ENCODE data around the gene ZNF467. TPM values are rescaled to one million over a fixed set of nuclear protein-coding genes. Genes with fewer than 3 reads are reported as not detected.

ZNF467 gene
- total and polyA plus RNA-seq, 9 donors: 2.3 to 23.7 (median 11.4) TPM

DNA sequence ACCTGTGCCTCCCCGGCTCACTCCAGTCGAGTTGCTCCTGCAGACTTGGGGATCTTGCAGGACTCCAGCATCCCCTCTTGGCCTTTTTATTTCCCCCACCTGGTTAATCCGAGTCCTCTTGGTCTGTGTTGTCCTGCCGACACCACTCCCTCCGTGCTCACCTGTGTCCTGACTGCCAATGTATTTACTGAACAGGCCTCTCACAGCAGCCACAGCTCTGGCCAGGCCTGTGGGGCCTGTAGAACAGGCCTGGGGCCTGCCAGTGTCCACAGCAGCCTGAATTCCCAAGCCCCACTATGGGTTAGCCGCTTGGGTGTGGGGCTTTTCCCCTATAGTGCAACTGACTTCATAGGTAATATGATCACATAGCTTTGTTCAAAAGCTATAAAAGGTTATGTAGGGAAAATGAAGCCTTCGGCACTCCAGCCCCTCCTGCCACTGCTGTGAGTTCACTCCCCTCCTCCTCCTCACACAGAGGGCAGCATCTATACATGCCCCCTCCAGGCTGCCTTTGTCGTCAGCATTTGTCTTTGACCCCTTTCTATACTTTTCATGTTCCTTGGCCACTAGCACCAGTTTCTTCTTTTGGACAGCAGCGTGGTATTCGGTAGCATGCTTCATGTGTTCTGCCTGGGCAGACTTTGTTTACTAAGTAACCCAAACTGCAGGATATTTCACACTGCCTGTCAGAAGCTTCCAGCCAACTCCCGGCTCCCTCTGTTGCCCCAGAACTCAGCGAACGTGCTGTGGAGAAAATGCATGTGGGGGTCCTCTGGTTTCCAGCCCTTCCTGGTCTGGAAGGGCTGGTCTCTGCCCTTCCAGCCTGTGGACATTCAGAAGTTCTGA is 46.1 kb downstream of the ZNF467 start:
- no peak overlapping the region for H3K27ac ChIP-seq
- intact Hi-C loops (cut with DNase I): no loop called here
- no peaks in the 10 kb centered on the region for H3K4me1 ChIP-seq (ENCODE audit: insufficient read depth)
- no peaks in the 10 kb centered on the region for H3K9me3 ChIP-seq
- whole genome bisulfite sequencing, 3 donors: 78 to 84% (median 83%) methylated on average over 13 of the region's 13 CpGs
- DNase-seq: no peak
- H3K36me3 ChIP-seq: no peaks in the 10 kb centered on the region
- no peak overlapping the region for H3K4me3 ChIP-seq
- TF ChIP-seq EP300 (IDR thresholded peaks at IDR 0.05): no peak
- TF ChIP-seq, protein P1, sequence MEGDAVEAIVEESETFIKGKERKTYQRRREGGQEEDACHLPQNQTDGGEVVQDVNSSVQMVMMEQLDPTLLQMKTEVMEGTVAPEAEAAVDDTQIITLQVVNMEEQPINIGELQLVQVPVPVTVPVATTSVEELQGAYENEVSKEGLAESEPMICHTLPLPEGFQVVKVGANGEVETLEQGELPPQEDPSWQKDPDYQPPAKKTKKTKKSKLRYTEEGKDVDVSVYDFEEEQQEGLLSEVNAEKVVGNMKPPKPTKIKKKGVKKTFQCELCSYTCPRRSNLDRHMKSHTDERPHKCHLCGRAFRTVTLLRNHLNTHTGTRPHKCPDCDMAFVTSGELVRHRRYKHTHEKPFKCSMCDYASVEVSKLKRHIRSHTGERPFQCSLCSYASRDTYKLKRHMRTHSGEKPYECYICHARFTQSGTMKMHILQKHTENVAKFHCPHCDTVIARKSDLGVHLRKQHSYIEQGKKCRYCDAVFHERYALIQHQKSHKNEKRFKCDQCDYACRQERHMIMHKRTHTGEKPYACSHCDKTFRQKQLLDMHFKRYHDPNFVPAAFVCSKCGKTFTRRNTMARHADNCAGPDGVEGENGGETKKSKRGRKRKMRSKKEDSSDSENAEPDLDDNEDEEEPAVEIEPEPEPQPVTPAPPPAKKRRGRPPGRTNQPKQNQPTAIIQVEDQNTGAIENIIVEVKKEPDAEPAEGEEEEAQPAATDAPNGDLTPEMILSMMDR (IDR thresholded peaks at IDR 0.05): no peak
- TF ChIP-seq POLR2A (IDR thresholded peaks at IDR 0.05): no peak
- no peaks in the 10 kb centered on the region for H3K27me3 ChIP-seq

DNA sequence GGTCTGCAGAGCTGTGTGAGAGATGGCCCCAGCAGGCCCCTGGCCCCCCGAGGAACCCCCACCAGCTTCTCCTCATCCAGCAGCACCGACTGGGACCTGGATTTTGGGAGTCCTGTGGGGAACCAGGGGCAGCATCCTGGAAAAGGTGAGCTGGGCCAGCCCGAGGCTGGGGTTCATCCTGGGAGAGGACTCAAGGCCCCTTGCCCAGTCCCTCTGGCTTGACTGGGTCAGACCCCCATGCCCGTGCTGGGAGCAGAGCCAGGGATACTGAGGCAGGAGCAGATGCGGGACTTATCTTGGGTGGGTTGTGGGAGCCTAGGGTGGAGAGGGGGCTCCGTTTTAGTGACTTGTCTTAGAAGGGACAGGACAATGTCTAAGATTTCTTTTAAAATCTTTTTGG is 47.5 kb downstream of the ZNF467 start:
- H3K9me3 ChIP-seq: no peaks in the 10 kb centered on the region
- TF ChIP-seq POLR2A (IDR thresholded peaks at IDR 0.05) (no peak), EP300 (IDR thresholded peaks at IDR 0.05) (no peak)
- TF ChIP-seq, protein P1 (IDR thresholded peaks at IDR 0.05): no peak
- no peaks in the 10 kb centered on the region for H3K27me3 ChIP-seq
- H3K36me3 ChIP-seq: no peaks in the 10 kb centered on the region
- no peaks in the 10 kb centered on the region for H3K4me1 ChIP-seq (ENCODE audit: insufficient read depth)
- no peak for DNase-seq
- H3K27ac ChIP-seq: no peak overlapping the region
- 77 to 89% (median 80%) methylated on average over 6 of the region's 6 CpGs for WGBS, 3 donors
- H3K4me3 ChIP-seq: no peak overlapping the region
- intact Hi-C loops (cut with DNase I): no loop called here

DNA sequence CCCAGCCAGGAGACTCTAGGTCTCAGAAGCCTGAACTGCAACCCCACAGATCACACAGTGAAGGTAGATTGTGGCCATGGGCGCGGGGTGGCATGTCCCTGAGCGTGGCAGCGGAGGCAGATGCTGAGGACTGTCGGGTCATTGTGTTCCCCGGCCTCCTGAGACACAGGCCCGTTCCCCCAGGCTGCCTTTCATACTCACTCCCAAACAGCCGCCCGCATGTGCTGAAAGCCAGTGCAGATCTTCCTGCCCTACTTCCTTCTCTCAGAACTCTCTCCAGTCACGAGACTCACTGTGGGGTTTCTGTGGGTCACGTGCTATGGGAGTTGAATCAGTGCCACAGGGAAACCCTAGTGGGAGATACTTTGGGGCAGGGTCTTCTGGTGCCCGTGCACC is 48.0 kb downstream of the ZNF467 start:
- intact Hi-C loops (cut with DNase I): no loop called here
- Histone ChIP-seq H3K4me3 (no peak overlapping the region), H3K4me1 (ENCODE audit: insufficient read depth) (no peaks in the 10 kb centered on the region), H3K27me3 (no peaks in the 10 kb centered on the region), H3K9me3 (no peaks in the 10 kb centered on the region), H3K36me3 (no peaks in the 10 kb centered on the region), H3K27ac (no peak overlapping the region)
- WGBS, 3 donors: 89 to 93% (median 93%) methylated on average over 12 of the region's 12 CpGs
- DNase-seq: no peak
- TF ChIP-seq EP300 (IDR thresholded peaks at IDR 0.05): no peak
- TF ChIP-seq POLR2A (IDR thresholded peaks at IDR 0.05): no peak
- TF ChIP-seq, protein P1 (IDR thresholded peaks at IDR 0.05): no peak

DNA sequence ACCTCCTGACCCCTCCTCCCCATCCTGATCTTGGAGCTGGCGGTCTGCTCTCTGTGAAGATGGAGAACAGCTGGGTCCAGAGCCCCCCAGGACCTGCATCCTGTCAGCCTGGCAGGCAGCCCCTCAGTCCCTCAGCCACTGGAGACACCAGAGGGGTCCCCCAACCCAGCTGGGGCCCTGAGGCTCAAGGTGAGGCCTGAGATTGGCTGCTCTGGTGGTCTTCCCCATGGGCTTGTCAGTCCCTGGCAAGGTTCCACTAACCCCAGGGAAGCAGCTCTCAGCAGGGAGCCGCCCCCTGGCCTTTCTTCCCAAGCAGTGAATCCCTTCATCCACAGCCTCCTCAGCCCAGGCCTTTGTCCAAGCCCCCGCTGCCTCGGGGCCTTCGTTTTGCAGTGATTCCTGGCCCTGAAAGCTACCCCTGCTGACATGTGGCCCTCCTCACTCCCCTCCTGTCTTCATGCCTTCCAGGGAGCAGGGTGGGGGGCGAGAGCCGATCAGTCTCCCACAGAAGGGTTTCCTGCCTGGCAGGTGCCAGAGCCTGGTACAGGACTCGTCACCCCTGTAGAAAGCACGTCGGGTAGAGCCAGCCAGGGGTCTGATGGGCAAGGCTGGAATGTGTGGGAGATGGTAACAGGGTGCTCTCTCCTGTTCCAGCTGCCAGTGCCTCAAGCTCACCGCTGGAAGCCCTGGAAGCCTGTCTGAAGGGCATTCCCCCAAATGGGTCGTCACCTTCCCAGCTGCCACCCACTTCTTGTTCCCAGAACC is 48.5 kb downstream of the ZNF467 start:
- no peaks in the 10 kb centered on the region for H3K27me3 ChIP-seq
- no peaks in the 10 kb centered on the region for H3K36me3 ChIP-seq
- no peak for DNase-seq
- intact Hi-C loops (cut with DNase I): no loop called here
- TF ChIP-seq, protein P1 (IDR thresholded peaks at IDR 0.05): no peak
- TF ChIP-seq EP300 (IDR thresholded peaks at IDR 0.05) (no peak), POLR2A (IDR thresholded peaks at IDR 0.05) (no peak)
- no peak overlapping the region for H3K4me3 ChIP-seq
- H3K9me3 ChIP-seq: no peaks in the 10 kb centered on the region
- WGBS, 3 donors: 80 to 83% (median 80%) methylated on average over 12 of the region's 12 CpGs
- H3K27ac ChIP-seq: no peak overlapping the region
- no peaks in the 10 kb centered on the region for H3K4me1 ChIP-seq (ENCODE audit: insufficient read depth)

All from ovary (tissue), 9 donors.